Measurements from ENCODE around the gene SH2B3. TPM values are rescaled to one million over a fixed set of nuclear protein-coding genes. Genes with fewer than 3 reads are reported as not detected.

Gene SH2B3
- total and polyA plus RNA-seq, 7 experiments from 2014 or later, result 3.5 to 71.4 (median 19.7) TPM

- peaks cover 0 to 66% (median 5%) of the 10 kb centered on the region in 3 experiments for H3K36me3 ChIP-seq (ENCODE audit: control insufficient read depth in 2 of 3, insufficient read depth in 3 of 3, low read length in 3 of 3)
- H3K4me3 ChIP-seq (ENCODE audit: low read length), result peak overlapping the region; percentile 6
- Mint-ChIP-seq H3K4me1 (peaks cover 36 to 91% (median 71%) of the 10 kb centered on the region in 7 donors), H3K36me3 (peaks cover 0 to 44% (median 0%) of the 10 kb centered on the region in 5 donors), H3K27ac (peak overlapping the region; percentile 83 to 99 (median 91)), H3K9me3 (peaks cover 0 to 2% (median 0%) of the 10 kb centered on the region in 11 donors), H3K4me3 (peak overlapping the region; percentile 46 to 77 (median 68)), H3K27me3 (no peaks in the 10 kb centered on the region)
- peaks cover 34 to 59% of the 10 kb centered on the region in 2 donors for H3K4me1 ChIP-seq (ENCODE audit: control insufficient read depth in 2 of 2, insufficient read depth in 2 of 2, low read length in 2 of 2)
- ChIA-PET POLR2A (interaction anchor here (1.0 to 9.4 kb wide), 8 partner anchors 10 to 115 kb away, joined by 3 to 64 read pairs (median 8); partner anchors contain the start of gene SH2B3), CTCF (interaction anchor here (0.6 to 11.6 kb wide), 7 partner anchors 10 to 45 kb away, joined by 3 to 462 read pairs (median 5); partner anchors contain the start of gene SH2B3)
- intact Hi-C loops (cut with micrococcal nuclease), result loop anchor here (1.0 to 2.0 kb wide), 4 partner anchors 10 to 40 kb away; partner anchors contain the start of gene SH2B3 (in 2 of the 2)
- DNase-seq, result peak; percentile 55 to 83 (median 74)
- peak overlapping the region; percentile 77 for H3K27ac ChIP-seq (ENCODE audit: low read depth, low read length)
- ATAC-seq, result peak; percentile 95
- H3K27me3 ChIP-seq (ENCODE audit: control insufficient read depth in 2 of 2, insufficient read depth in 2 of 2, low read length in 2 of 2), result no peaks in the 10 kb centered on the region
- H3K9me3 ChIP-seq (ENCODE audit: control insufficient read depth in 2 of 3, low read length in 3 of 3), result no peaks in the 10 kb centered on the region
Observed at GRCh38 chr12:111444925-111445725, 39.4 kb downstream of the SH2B3 start.

- DNase-seq (peak in 1 of 9 donors; percentile 20), ATAC-seq (no peak)
- POLR2A ChIA-PET, result interaction anchor here (0.5 to 9.4 kb wide), 8 partner anchors 11 to 923 kb away, joined by 3 to 64 read pairs (median 8); partner anchors contain the start of gene SH2B3
- peaks cover 31 to 91% (median 71%) of the 10 kb centered on the region in 7 donors for H3K4me1 Mint-ChIP-seq
- H3K27me3 Mint-ChIP-seq, result no peaks in the 10 kb centered on the region
- Histone ChIP-seq H3K36me3 (ENCODE audit: control insufficient read depth in 2 of 3, insufficient read depth in 3 of 3, low read length in 3 of 3) (peaks cover 0 to 69% (median 9%) of the 10 kb centered on the region in 3 experiments), H3K27me3 (ENCODE audit: control insufficient read depth in 2 of 2, insufficient read depth in 2 of 2, low read length in 2 of 2) (no peaks in the 10 kb centered on the region), H3K9me3 (ENCODE audit: control insufficient read depth in 2 of 3, low read length in 3 of 3) (no peaks in the 10 kb centered on the region), H3K4me1 (ENCODE audit: control insufficient read depth in 2 of 2, insufficient read depth in 2 of 2, low read length in 2 of 2) (peaks cover 34 to 55% of the 10 kb centered on the region in 2 donors), H3K4me3 (ENCODE audit: low read length) (no peak overlapping the region), H3K27ac (ENCODE audit: low read depth, low read length) (peak overlapping the region; percentile 77)
- intact Hi-C loops (cut with micrococcal nuclease), result loop anchor here (1.0 to 2.0 kb wide), 4 partner anchors 11 to 41 kb away; partner anchors contain the start of gene SH2B3 (in 2 of the 2)
- CTCF ChIA-PET, result interaction anchor here (0.6 to 11.6 kb wide), 7 partner anchors 8 to 46 kb away, joined by 3 to 462 read pairs (median 4); partner anchors contain the start of gene SH2B3
- peaks cover 0 to 2% (median 0%) of the 10 kb centered on the region in 11 donors for H3K9me3 Mint-ChIP-seq
- peaks cover 4 to 52% (median 7%) of the 10 kb centered on the region in 5 donors for H3K36me3 Mint-ChIP-seq
- peak overlapping the region in 7 of 10 donors; percentile 2 to 53 (median 40) for H3K4me3 Mint-ChIP-seq
- peak overlapping the region; percentile 65 to 99 (median 84) for H3K27ac Mint-ChIP-seq
Observed at GRCh38 chr12:111445726-111446581, 40.2 kb downstream of the SH2B3 start.

- DNase-seq, result peak in 1 of 9 donors; percentile 19
- peaks cover 38 to 91% (median 70%) of the 10 kb centered on the region in 7 donors for H3K4me1 Mint-ChIP-seq
- peaks cover 7 to 58% (median 13%) of the 10 kb centered on the region in 5 donors for H3K36me3 Mint-ChIP-seq
- CTCF ChIA-PET, result interaction anchor here (0.9 to 11.6 kb wide), 3 partner anchors 9 to 46 kb away, joined by 3 to 462 read pairs (median 3); partner anchors contain the start of gene SH2B3
- H3K27me3 Mint-ChIP-seq, result no peaks in the 10 kb centered on the region
- Histone ChIP-seq H3K36me3 (ENCODE audit: control insufficient read depth in 2 of 3, insufficient read depth in 3 of 3, low read length in 3 of 3) (peaks cover 0 to 65% (median 16%) of the 10 kb centered on the region in 3 experiments), H3K9me3 (ENCODE audit: control insufficient read depth in 2 of 3, low read length in 3 of 3) (no peaks in the 10 kb centered on the region), H3K4me3 (ENCODE audit: low read length) (no peak overlapping the region), H3K4me1 (ENCODE audit: control insufficient read depth in 2 of 2, insufficient read depth in 2 of 2, low read length in 2 of 2) (peaks cover 40 to 55% of the 10 kb centered on the region in 2 donors), H3K27ac (ENCODE audit: low read depth, low read length) (peak overlapping the region; percentile 77), H3K27me3 (ENCODE audit: control insufficient read depth in 2 of 2, insufficient read depth in 2 of 2, low read length in 2 of 2) (no peaks in the 10 kb centered on the region)
- peak overlapping the region; percentile 65 to 99 (median 83) for H3K27ac Mint-ChIP-seq
- ATAC-seq, result no peak
- intact Hi-C loops (cut with micrococcal nuclease), result no loop called here
- POLR2A ChIA-PET, result interaction anchor here (0.5 to 9.4 kb wide), 6 partner anchors 10 to 43 kb away, joined by 3 to 64 read pairs (median 4); partner anchors contain the start of gene SH2B3
- peaks cover 0 to 2% (median 0%) of the 10 kb centered on the region in 11 donors for H3K9me3 Mint-ChIP-seq
- peak overlapping the region in 1 of 10 donors; percentile 53 for H3K4me3 Mint-ChIP-seq
Observed at GRCh38 chr12:111446631-111447570, 41.2 kb downstream of the SH2B3 start.

GRCh38 chr12:111447571-111448265, 42.0 kb downstream of the SH2B3 start:
- peaks cover 35 to 84% (median 64%) of the 10 kb centered on the region in 7 donors for H3K4me1 Mint-ChIP-seq
- H3K27ac Mint-ChIP-seq, result peak overlapping the region in 8 of 9 donors; percentile 4 to 85 (median 57)
- intact Hi-C loops (cut with micrococcal nuclease), result no loop called here
- H3K4me3 Mint-ChIP-seq, result no peak overlapping the region
- DNase-seq, result peak in 1 of 9 donors; percentile 19
- Histone ChIP-seq H3K27me3 (ENCODE audit: control insufficient read depth in 2 of 2, insufficient read depth in 2 of 2, low read length in 2 of 2) (no peaks in the 10 kb centered on the region), H3K9me3 (ENCODE audit: control insufficient read depth in 2 of 3, low read length in 3 of 3) (no peaks in the 10 kb centered on the region), H3K27ac (ENCODE audit: low read depth, low read length) (no peak overlapping the region), H3K4me3 (ENCODE audit: low read length) (no peak overlapping the region), H3K4me1 (ENCODE audit: control insufficient read depth in 2 of 2, insufficient read depth in 2 of 2, low read length in 2 of 2) (peaks cover 38 to 51% of the 10 kb centered on the region in 2 donors), H3K36me3 (ENCODE audit: control insufficient read depth in 2 of 3, insufficient read depth in 3 of 3, low read length in 3 of 3) (peaks cover 0 to 57% (median 16%) of the 10 kb centered on the region in 3 experiments)
- no peak for ATAC-seq
- ChIA-PET CTCF (interaction anchor here (0.9 to 11.6 kb wide), 3 partner anchors 10 to 47 kb away, joined by 3 to 462 read pairs (median 3); partner anchors contain the start of gene SH2B3), POLR2A (interaction anchor here (0.6 to 9.4 kb wide), 4 partner anchors 9 to 44 kb away, joined by 3 to 64 read pairs (median 3); partner anchors contain the start of gene SH2B3)
- H3K27me3 Mint-ChIP-seq, result no peaks in the 10 kb centered on the region
- peaks cover 0 to 2% (median 0%) of the 10 kb centered on the region in 11 donors for H3K9me3 Mint-ChIP-seq
- peaks cover 7 to 56% (median 13%) of the 10 kb centered on the region in 5 donors for H3K36me3 Mint-ChIP-seq
